ENCODE data around the gene SEMA3B.
"Not testable (repeated sequence)": the region's sequence is repeated elsewhere in the genome, so short reads cannot be mapped to it uniquely, and the experiment has no call there.

SEMA3B gene

GRCh38 chr3:50272911-50273688, 4.2 kb downstream of the SEMA3B start:
- DNase-seq (ENCODE audit: low read depth) = peak; percentile 56

GRCh38 chr3:50273689-50274065, 4.7 kb downstream of the SEMA3B start:
- no peak for DNase-seq (ENCODE audit: low read depth)

- peak; percentile 48 for DNase-seq (ENCODE audit: low read depth)
These were observed 5.6 kb downstream of the SEMA3B start for GRCh38 chr3:50274371-50275104.

GRCh38 chr3:50275141-50275995, 6.4 kb downstream of the SEMA3B start:
- no peak for DNase-seq (ENCODE audit: low read depth)

GRCh38 chr3:50275996-50276761, 7.2 kb downstream of the SEMA3B start:
- DNase-seq (ENCODE audit: low read depth) = no peak

- DNase-seq (ENCODE audit: low read depth) = no peak
These were observed 7.8 kb downstream of the SEMA3B start for GRCh38 chr3:50276762-50277101.

- DNase-seq (ENCODE audit: low read depth) = no peak
These were observed 9.4 kb downstream of the SEMA3B start for GRCh38 chr3:50278123-50278879.

GRCh38 chr3:50278880-50279224, 9.9 kb downstream of the SEMA3B start, which contains the start of gene LSMEM2:
TSS of gene LSMEM2 (plus strand) at chr3:50279087. CDS start at chr3:50279114, 27 bp downstream.
- DNase-seq (ENCODE audit: low read depth) = no peak

- DNase-seq (ENCODE audit: low read depth) = no peak
These were observed 10.5 kb downstream of the SEMA3B start for GRCh38 chr3:50279255-50280016.

GRCh38 chr3:50284121-50284520, 15.2 kb downstream of the SEMA3B start:
- not testable (repeated sequence) for DNase-seq (ENCODE audit: low read depth)

- DNase-seq (ENCODE audit: low read depth) = no peak
These were observed 17.6 kb downstream of the SEMA3B start for GRCh38 chr3:50286322-50287227.

- DNase-seq (ENCODE audit: low read depth) = no peak
These were observed 18.3 kb downstream of the SEMA3B start for GRCh38 chr3:50287262-50287661.

- no peak for DNase-seq (ENCODE audit: low read depth)
These were observed 19.6 kb downstream of the SEMA3B start for GRCh38 chr3:50288387-50289007.

- no peak for DNase-seq (ENCODE audit: low read depth)
These were observed 20.2 kb downstream of the SEMA3B start for GRCh38 chr3:50289130-50289529.

- DNase-seq (ENCODE audit: low read depth) = no peak
These were observed 21.3 kb downstream of the SEMA3B start for GRCh38 chr3:50290161-50290641.

GRCh38 chr3:50292159-50293078, 23.5 kb downstream of the SEMA3B start, which contains the start of gene IFRD2:
TSS of gene IFRD2 (minus strand) at chr3:50292429. CDS start at chr3:50292274, 155 bp downstream.
- peak; percentile 95 for DNase-seq (ENCODE audit: low read depth)

- DNase-seq (ENCODE audit: low read depth) = no peak
These were observed 24.3 kb downstream of the SEMA3B start for GRCh38 chr3:50293079-50293801.

Data from T-helper 22 cell (primary cell).